H9 (cell line): Measurements from ENCODE around the gene PEX14. TPM values are rescaled to one million over a fixed set of nuclear protein-coding genes. Genes with fewer than 3 reads are reported as not detected.

Experiments
- DNase-seq: peaks from one replicate; pipeline ENCODE4 v3.0.0-alpha.2; 2017
- H2AFZ ChIP-seq: one replicate; pipeline ENCODE4 v1.6.1; 2013; ENCODE audit warnings: mild to moderate bottlenecking, low read length, control low read depth, moderate library complexity
- H2AK5ac ChIP-seq: 2 replicates; pipeline ENCODE4 v1.6.1; 2013; ENCODE audit warnings: low read length, control low read depth, mixed read lengths; ENCODE audit not compliant: insufficient read length
- H2BK120ac ChIP-seq: one replicate; pipeline ENCODE4 v1.6.1; 2013; ENCODE audit warnings: low read depth, mild to moderate bottlenecking, low read length, control low read depth, inconsistent platforms; ENCODE audit not compliant: poor library complexity, severe bottlenecking
- H2BK12ac ChIP-seq: 2 replicates; pipeline ENCODE4 v1.6.1; 2013; ENCODE audit warnings: low read length, control low read depth, mixed read lengths, low read depth; ENCODE audit not compliant: insufficient read length
- H2BK15ac ChIP-seq: 2 replicates; pipeline ENCODE4 v1.6.1; 2013; ENCODE audit warnings: low read depth, low read length, control low read depth
- H2BK20ac ChIP-seq: one replicate; pipeline ENCODE4 v1.6.1; 2013; ENCODE audit warnings: low read depth, mild to moderate bottlenecking, low read length, control low read depth, inconsistent platforms; ENCODE audit not compliant: poor library complexity, severe bottlenecking
- H2BK5ac ChIP-seq: 2 replicates; pipeline ENCODE4 v1.6.1; 2013; ENCODE audit warnings: low read length, control low read depth, mixed read lengths; ENCODE audit not compliant: insufficient read length
- H3K14ac ChIP-seq: 2 replicates; pipeline ENCODE4 v1.6.1; 2013; ENCODE audit warnings: low read length, control low read depth; ENCODE audit not compliant: insufficient read depth
- H3K18ac ChIP-seq: 2 replicates; pipeline ENCODE4 v1.6.1; 2013; ENCODE audit warnings: low read depth, mild to moderate bottlenecking, mixed read lengths, low read length, control low read depth; ENCODE audit not compliant: insufficient read length
- H3K23ac ChIP-seq: 2 replicates; pipeline ENCODE4 v1.6.1; 2013; ENCODE audit warnings: low read length, control low read depth, mixed read lengths, low read depth; ENCODE audit not compliant: insufficient read length
- H3K23me2 ChIP-seq: 2 replicates; pipeline ENCODE4 v1.6.1; 2013; ENCODE audit warnings: low read depth, mild to moderate bottlenecking, mixed read lengths, low read length, control low read depth; ENCODE audit not compliant: insufficient read length, poor library complexity, severe bottlenecking
- H3K27ac ChIP-seq: 2 replicates; pipeline ENCODE4 v1.5.1; 2013; ENCODE audit warnings: low read length, control low read depth, mixed read lengths, low read depth; ENCODE audit not compliant: insufficient read length
- H3K27me3 ChIP-seq: 2 replicates; pipeline ENCODE4 v1.6.1; 2013; ENCODE audit warnings: low read length, control low read depth, inconsistent platforms; ENCODE audit not compliant: insufficient read depth
- H3K4ac ChIP-seq: 2 replicates; pipeline ENCODE4 v1.6.1; 2013; ENCODE audit warnings: low read depth, mild to moderate bottlenecking, control low read depth, inconsistent platforms, low read length, moderate library complexity
- H3K4me1 ChIP-seq: 2 replicates; pipeline ENCODE4 v1.6.1; 2013; ENCODE audit warnings: low read length, control low read depth, inconsistent platforms; ENCODE audit not compliant: insufficient read depth
- H3K4me2 ChIP-seq: 2 replicates; pipeline ENCODE4 v1.6.1; 2013; ENCODE audit warnings: low read length, control low read depth, mixed read lengths; ENCODE audit not compliant: insufficient read length, insufficient read depth
- H3K56ac ChIP-seq: 2 replicates; pipeline ENCODE4 v1.6.1; 2013; ENCODE audit warnings: low read depth, mild to moderate bottlenecking, mixed read lengths, low read length, control low read depth; ENCODE audit not compliant: insufficient read length
- H3K79me1 ChIP-seq: 2 replicates; pipeline ENCODE4 v1.6.1; 2013; ENCODE audit warnings: low read depth, mild to moderate bottlenecking, moderate library complexity, low read length, control low read depth, inconsistent platforms; ENCODE audit not compliant: insufficient read depth, poor library complexity, severe bottlenecking
- H3K79me2 ChIP-seq: 2 replicates; pipeline ENCODE4 v1.6.1; 2013; ENCODE audit warnings: low read length, control low read depth, inconsistent platforms; ENCODE audit not compliant: insufficient read depth
- H3K9ac ChIP-seq: 2 replicates; pipeline ENCODE4 v1.6.1; 2013; ENCODE audit warnings: low read length, control low read depth, mixed read lengths; ENCODE audit not compliant: insufficient read length; ENCODE audit errors: extremely low read depth
- H3K9me3 ChIP-seq: one replicate; pipeline ENCODE4 v1.6.1; 2013; ENCODE audit warnings: low read depth, low read length, inconsistent platforms; ENCODE audit not compliant: control insufficient read depth
- H3T11ph ChIP-seq: one replicate; pipeline ENCODE4 v1.6.1; 2013; ENCODE audit warnings: mild to moderate bottlenecking, low read length, control low read depth, inconsistent platforms
- H4K20me1 ChIP-seq: one replicate; pipeline ENCODE4 v1.6.1; 2013; ENCODE audit not compliant: control insufficient read depth, insufficient read length, insufficient read depth
- H4K5ac ChIP-seq: 2 replicates; pipeline ENCODE4 v1.6.1; 2013; ENCODE audit warnings: low read depth, mild to moderate bottlenecking, mixed read lengths, low read length, control low read depth; ENCODE audit not compliant: insufficient read length
- H4K8ac ChIP-seq: replicated peaks from 2 replicates; pipeline ENCODE4 v1.6.1; 2013; ENCODE audit warnings: low read length, control low read depth, mixed read lengths, low read depth; ENCODE audit not compliant: insufficient read length
- H4K91ac ChIP-seq: 2 replicates; pipeline ENCODE4 v1.6.1; 2013; ENCODE audit warnings: low read depth, mild to moderate bottlenecking, moderate library complexity, mixed read lengths, low read length, control low read depth; ENCODE audit not compliant: insufficient read length
- H3K27ac Mint-ChIP-seq, 3 experiments: 2 replicates in 2 of 3; 3 replicates in 1 of 3; pipeline ENCODE4 v1.8.0; 2020 to 2021; ENCODE audit warnings: mixed read lengths in 3 of 3, mild to moderate bottlenecking in 1 of 3, moderate library complexity in 1 of 3
- H3K27me3 Mint-ChIP-seq: 2 replicates; pipeline ENCODE4 v1.8.0; 2021; ENCODE audit warnings: low read depth, mild to moderate bottlenecking, moderate library complexity, mixed read lengths
- H3K36me3 Mint-ChIP-seq, 3 experiments: 2 replicates in 2 of 3; 3 replicates in 1 of 3; pipeline ENCODE4 v1.8.0; 2020 to 2021; ENCODE audit warnings: low read depth in 3 of 3, mixed read lengths in 3 of 3; ENCODE audit not compliant: insufficient read depth in 1 of 3
- H3K4me1 Mint-ChIP-seq, 2 experiments: 2 replicates each; pipeline ENCODE4 v1.8.0; 2020; ENCODE audit warnings: mixed read lengths in 2 of 2
- H3K4me3 Mint-ChIP-seq, 2 experiments: 2 replicates in 1 of 2; 3 replicates in 1 of 2; pipeline ENCODE4 v1.8.0; 2020 to 2021; ENCODE audit warnings: mild to moderate bottlenecking in 2 of 2, mixed read lengths in 2 of 2, moderate library complexity in 1 of 2
- H3K9me3 Mint-ChIP-seq, 2 experiments: 2 replicates in 1 of 2; 3 replicates in 1 of 2; pipeline ENCODE4 v1.8.0; 2020; ENCODE audit warnings: mild to moderate bottlenecking in 2 of 2, mixed read lengths in 2 of 2, moderate library complexity in 1 of 2
- WGBS: extraction: QIAGEN DNeasy Blood & Tissue Kit; methylation state at CpG from one replicate; pipeline ENCODE4 v1.1.7; 2013; ENCODE audit warnings: missing lambda C conversion rate, low lambda C conversion rate, mixed read lengths; ENCODE audit not compliant: insufficient read length; ENCODE audit errors: extremely low coverage; 5-methylcytosine and 5-hydroxymethylcytosine counted together
- total RNA-seq: library from RNA; stranded (reverse); gene quantifications from 2 replicates; pipeline ENCODE4 v1.2.1, GENCODE V29; 2021
- TF ChIP-seq, protein P1 (sequence below): fragments of 200-600 bp; sonication (generic); conservative IDR thresholded peaks from 3 replicates; pipeline ENCODE4 v1.8.0; 2021; ENCODE audit warnings: antibody characterized with exemption, mild to moderate bottlenecking

PEX14 gene
- total RNA-seq, 1 experiment from 2014 or later = 23.9 TPM

DNA sequence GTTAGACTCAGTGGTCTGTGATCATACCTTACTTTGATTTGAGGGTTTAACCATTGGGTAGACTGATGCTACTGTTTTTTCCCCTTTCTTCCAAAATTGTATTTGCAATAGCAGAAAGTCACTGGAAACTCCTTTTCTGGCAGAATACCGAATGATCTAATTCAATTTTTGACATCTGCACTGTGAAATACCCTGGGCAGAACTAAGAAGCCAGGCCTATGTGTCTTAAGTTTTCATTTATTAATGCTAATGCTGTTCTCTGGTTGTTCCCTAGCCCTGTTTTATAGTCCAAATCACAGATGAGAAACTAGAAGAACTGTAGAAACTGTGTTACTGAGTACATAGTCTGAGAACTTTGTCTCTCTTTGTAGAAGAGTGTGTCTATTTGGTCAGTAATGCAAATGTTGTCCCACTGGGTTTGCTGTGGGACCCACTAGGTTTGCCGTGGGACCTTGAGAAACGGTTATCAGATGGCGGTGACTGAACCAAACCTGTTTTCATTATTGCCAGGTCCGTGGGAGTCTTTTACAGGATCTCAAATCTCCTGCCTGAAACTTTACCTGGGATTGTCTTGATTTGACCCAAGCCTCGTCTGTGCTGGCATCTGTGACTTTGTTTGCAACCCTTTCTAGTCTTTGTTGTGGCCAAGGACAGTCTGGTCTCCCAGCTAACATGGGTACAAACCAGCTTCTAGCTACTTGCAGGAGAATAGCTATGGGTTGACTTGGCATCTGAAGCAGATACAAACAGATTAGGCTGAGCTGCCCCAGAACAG lies 41.4 kb downstream of the PEX14 start:
- H3K4me3 Mint-ChIP-seq = no peak overlapping the region
- Histone ChIP-seq H2BK20ac (no peak overlapping the region), H3K23me2 (no peaks in the 10 kb centered on the region), H2BK120ac (no peak overlapping the region), H3K4ac (no peak overlapping the region), H3K4me2 (no peak overlapping the region), H3K4me1 (peaks cover 10% of the 10 kb centered on the region; the same call in 1 of the 2 replicates), H4K8ac (no peak overlapping the region), H3K14ac (no peak overlapping the region), H2AFZ (no peak overlapping the region), H3T11ph (no peak overlapping the region), H3K27me3 (no peaks in the 10 kb centered on the region), H2BK5ac (no peak overlapping the region), H3K9ac (no peak overlapping the region), H3K9me3 (no peaks in the 10 kb centered on the region), H4K91ac (no peak overlapping the region), H3K56ac (no peak overlapping the region), H3K27ac (no peak overlapping the region), H4K5ac (no peak overlapping the region), H2AK5ac (no peak overlapping the region), H3K23ac (no peak overlapping the region), H2BK12ac (no peak overlapping the region), H2BK15ac (no peak overlapping the region), H3K18ac (no peak overlapping the region), H3K79me2 (peaks cover 2% of the 10 kb centered on the region; the same call in 1 of the 2 replicates), H3K79me1 (peaks cover 4% of the 10 kb centered on the region), H4K20me1 (no peaks in the 10 kb centered on the region)
- H3K27ac Mint-ChIP-seq = no peak overlapping the region
- TF ChIP-seq, protein P1, sequence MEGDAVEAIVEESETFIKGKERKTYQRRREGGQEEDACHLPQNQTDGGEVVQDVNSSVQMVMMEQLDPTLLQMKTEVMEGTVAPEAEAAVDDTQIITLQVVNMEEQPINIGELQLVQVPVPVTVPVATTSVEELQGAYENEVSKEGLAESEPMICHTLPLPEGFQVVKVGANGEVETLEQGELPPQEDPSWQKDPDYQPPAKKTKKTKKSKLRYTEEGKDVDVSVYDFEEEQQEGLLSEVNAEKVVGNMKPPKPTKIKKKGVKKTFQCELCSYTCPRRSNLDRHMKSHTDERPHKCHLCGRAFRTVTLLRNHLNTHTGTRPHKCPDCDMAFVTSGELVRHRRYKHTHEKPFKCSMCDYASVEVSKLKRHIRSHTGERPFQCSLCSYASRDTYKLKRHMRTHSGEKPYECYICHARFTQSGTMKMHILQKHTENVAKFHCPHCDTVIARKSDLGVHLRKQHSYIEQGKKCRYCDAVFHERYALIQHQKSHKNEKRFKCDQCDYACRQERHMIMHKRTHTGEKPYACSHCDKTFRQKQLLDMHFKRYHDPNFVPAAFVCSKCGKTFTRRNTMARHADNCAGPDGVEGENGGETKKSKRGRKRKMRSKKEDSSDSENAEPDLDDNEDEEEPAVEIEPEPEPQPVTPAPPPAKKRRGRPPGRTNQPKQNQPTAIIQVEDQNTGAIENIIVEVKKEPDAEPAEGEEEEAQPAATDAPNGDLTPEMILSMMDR = no peak
- H3K9me3 Mint-ChIP-seq = no peaks in the 10 kb centered on the region
- DNase-seq = no peak
- peaks cover 0 to 5% (median 2%) of the 10 kb centered on the region in 3 experiments; a peak in 3 of 7 replicates for H3K36me3 Mint-ChIP-seq
- WGBS = no CpG with 5 or more reads among the region's 6 CpGs
- peaks cover 54 to 67% of the 10 kb centered on the region in 2 experiments for H3K4me1 Mint-ChIP-seq
- H3K27me3 Mint-ChIP-seq = no peaks in the 10 kb centered on the region
